ENCODE data around the gene C1orf116. TPM values are rescaled to one million over a fixed set of nuclear protein-coding genes. Genes with fewer than 3 reads are reported as not detected.
A peak's percentile ranks its signal among the peaks of the same experiment; 100 is the strongest.

C1orf116 gene
- polyA plus RNA-seq, 2 of the 4 experiments (the other 2 are of a cell fraction): 2.0 to 3.2 TPM

DNA sequence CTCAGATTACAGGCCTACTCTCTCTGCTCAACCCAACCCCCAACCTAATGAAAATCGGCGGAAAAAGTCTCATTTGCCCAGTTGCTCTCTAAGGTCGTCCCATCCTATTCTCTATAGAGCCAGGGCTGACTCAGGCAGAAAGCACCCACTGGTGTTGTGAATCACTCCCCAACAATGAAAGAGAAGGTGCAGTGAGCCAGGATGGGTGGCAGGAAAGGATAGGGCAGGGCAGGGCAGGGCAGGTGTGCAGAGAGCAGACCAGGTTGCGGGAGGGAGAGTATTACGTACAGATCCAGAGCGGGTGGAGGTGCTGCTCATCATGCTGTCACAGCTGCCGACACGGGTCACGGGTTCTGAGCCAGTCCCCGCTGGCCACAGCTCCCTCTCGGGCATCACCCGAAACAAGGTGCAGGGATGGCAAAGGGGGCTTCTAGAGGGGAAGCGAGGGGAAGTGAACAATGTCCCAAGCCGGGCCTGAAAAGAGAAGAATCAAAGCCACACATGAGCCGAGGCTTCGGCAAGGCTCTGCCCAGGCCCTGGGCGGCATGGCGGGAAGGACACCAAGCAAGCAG is 5.3 kb downstream of the C1orf116 start (continued):
- TF ChIP-seq RAD21 (conservative IDR thresholded peaks at IDR 0.05 in 1 of 2, IDR thresholded peaks at IDR 0.05 in 1 of 2) (peak; percentile 17 to 34; a peak in 2 of 5 replicates), HOXA7 (CRISPR knock-in tag; IDR thresholded peaks at IDR 0.05) (no peak), JUN (IDR thresholded peaks at IDR 0.05) (peak in 1 of 2 experiments; percentile 77; a peak in 2 of 5 replicates), SMC3 (IDR thresholded peaks at IDR 0.05) (peak; percentile 28; the same call in 1 of the 3 replicates), HOXB5 (CRISPR knock-in tag; IDR thresholded peaks at IDR 0.05) (0 out of 2 replicates have a peak, but pooled peaks have one; percentile 32), ATOH8 (CRISPR knock-in tag; IDR thresholded peaks at IDR 0.05; ENCODE audit: low read depth) (peak; percentile 12; the same call in 1 of the 2 replicates), CHD2 (IDR thresholded peaks at IDR 0.05; ENCODE audit: low read length, partially characterized antibody) (no peak), GATA3 (IDR thresholded peaks at IDR 0.05; ENCODE audit: borderline replicate concordance) (peak; percentile 88)
- TF ChIP-seq, protein P1, sequence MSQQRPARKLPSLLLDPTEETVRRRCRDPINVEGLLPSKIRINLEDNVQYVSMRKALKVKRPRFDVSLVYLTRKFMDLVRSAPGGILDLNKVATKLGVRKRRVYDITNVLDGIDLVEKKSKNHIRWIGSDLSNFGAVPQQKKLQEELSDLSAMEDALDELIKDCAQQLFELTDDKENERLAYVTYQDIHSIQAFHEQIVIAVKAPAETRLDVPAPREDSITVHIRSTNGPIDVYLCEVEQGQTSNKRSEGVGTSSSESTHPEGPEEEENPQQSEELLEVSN (IDR thresholded peaks at IDR 0.05; ENCODE audit: borderline replicate concordance, low read depth): peak; percentile 74; the same call in 1 of the 2 replicates
- TF ChIP-seq, protein P2, sequence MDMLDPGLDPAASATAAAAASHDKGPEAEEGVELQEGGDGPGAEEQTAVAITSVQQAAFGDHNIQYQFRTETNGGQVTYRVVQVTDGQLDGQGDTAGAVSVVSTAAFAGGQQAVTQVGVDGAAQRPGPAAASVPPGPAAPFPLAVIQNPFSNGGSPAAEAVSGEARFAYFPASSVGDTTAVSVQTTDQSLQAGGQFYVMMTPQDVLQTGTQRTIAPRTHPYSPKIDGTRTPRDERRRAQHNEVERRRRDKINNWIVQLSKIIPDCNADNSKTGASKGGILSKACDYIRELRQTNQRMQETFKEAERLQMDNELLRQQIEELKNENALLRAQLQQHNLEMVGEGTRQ (IDR thresholded peaks at IDR 0.05): peak; percentile 26; the same call in 1 of the 2 replicates

DNA sequence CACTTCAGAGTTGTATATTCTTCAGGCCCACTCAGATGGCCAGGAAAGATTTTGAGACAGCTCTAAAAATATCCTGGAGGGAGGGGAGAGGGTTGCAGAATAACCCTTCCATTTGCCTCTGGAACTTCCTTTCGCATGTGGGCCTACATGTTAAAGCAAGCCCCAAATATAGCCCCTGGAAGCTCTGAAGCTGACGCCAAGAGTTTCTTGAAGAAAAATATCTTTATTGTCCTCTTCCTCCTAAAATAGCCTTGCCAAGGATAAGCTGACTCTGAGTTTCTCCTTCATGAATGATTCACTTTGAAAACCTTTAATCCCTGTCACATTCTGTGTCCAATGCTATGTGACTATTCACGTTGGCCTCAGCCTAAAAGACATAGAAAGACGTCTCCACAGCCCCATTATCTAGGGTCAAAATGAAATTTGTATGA is 6.4 kb downstream of the C1orf116 start:
- peak overlapping the region; percentile 86 to 89 for H3K27ac ChIP-seq
- 13% methylated on average over 4 of the region's 4 CpGs for WGBS (ENCODE audit: missing lambda C conversion rate)
- H3K4me1 ChIP-seq: peaks cover 96% of the 10 kb centered on the region
- FAIRE-seq: no peak
- no peak for ATAC-seq
- H3K4me2 ChIP-seq: peak overlapping the region; percentile 77
- H3K9me3 ChIP-seq: no peaks in the 10 kb centered on the region
- TF ChIP-seq PBX3 (IDR thresholded peaks at IDR 0.05) (no peak), MAFK (IDR thresholded peaks at IDR 0.05; ENCODE audit: partially characterized antibody) (peak; percentile 52)
- no peak for DNase-seq (ENCODE audit: low read depth in 1 of 2, low spot score in 1 of 2)
- CTCF ChIA-PET: interaction anchor here (1.4 to 2.6 kb wide), 6 partner anchors 10 to 362 kb away, joined by 3 to 12 read pairs (median 6); no protein-coding TSS in a partner anchor
- H3K4me3 ChIP-seq: peak overlapping the region; percentile 20; the same call in 1 of the 3 replicates
- POLR2A ChIA-PET: interaction anchor here (1.5 kb wide), 1 partner anchor 27 kb away, joined by 8 read pairs; the partner anchor contains the start of gene PFKFB2

DNA sequence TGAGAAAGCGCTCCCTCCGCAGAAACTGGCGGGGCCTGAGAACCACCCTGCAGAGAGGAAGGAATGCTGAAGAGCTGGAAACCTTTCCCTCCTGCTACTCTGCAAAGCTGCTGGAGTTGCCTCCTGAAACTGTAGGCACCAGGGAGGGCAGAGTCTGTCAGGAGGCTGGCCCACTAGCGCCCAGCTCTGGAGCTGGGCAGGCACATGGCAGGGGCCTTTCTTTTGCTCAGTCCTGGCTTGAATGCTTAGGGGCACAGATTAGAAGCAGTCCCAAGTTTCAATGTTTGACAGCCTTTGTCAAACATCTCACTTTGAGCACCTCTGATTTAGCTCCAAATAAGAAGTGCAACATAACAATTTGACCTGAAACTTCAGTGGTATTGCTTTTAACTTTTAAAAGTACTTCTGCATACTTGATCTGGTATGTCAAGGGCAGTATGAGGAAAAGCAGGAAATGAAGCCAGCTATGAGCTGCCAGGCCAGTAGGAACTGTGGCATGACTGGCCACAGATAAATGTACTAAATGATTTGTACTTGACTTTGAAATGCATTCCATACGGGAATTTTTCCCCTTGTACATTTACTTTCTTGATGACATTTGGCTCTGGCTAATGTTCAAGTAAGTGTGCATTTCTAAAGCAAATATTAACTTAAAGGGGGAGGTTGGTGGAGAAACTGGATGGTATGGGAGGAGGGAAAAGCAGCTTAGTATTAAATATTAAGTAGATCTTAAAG is 7.2 kb downstream of the C1orf116 start:
- FAIRE-seq (no peak), DNase-seq (ENCODE audit: low read depth in 1 of 2, low spot score in 1 of 2) (peak in 1 of 2 experiments; percentile 78), ATAC-seq (peak; percentile 33 to 63; a peak in 5 of 6 replicates)
- CTCF ChIA-PET: interaction anchor here (1.1 to 2.6 kb wide), 8 partner anchors 11 to 323 kb away, joined by 3 to 12 read pairs (median 4); no protein-coding TSS in a partner anchor
- Histone ChIP-seq H3K9me3 (no peaks in the 10 kb centered on the region), H3K27ac (peak overlapping the region; percentile 86 to 89), H3K4me1 (peaks cover 96% of the 10 kb centered on the region), H3K4me3 (peak overlapping the region; percentile 20; the same call in 1 of the 3 replicates), H3K4me2 (peak overlapping the region; percentile 77)
- POLR2A ChIA-PET: interaction anchor here (0.6 to 1.5 kb wide), 4 partner anchors 18 to 365 kb away, joined by 3 to 8 read pairs (median 4); partner anchors contain the start of gene PFKFB2
- WGBS (ENCODE audit: missing lambda C conversion rate): 36% methylated on average over 5 of the region's 5 CpGs
- 0 out of 2 replicates have a peak, but pooled peaks have one; percentile 53 for TF ChIP-seq EHF (CRISPR knock-in tag; IDR thresholded peaks at IDR 0.05)
- TF ChIP-seq EP300 (IDR thresholded peaks at IDR 0.05): peak; percentile 28 to 69; a peak in 3 of 5 replicates
- no peak for TF ChIP-seq RCOR1 (IDR thresholded peaks at IDR 0.05; ENCODE audit: low read depth, low read length)
- TF ChIP-seq, protein P3, sequence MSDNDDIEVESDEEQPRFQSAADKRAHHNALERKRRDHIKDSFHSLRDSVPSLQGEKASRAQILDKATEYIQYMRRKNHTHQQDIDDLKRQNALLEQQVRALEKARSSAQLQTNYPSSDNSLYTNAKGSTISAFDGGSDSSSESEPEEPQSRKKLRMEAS (IDR thresholded peaks at IDR 0.05): peak; percentile 79
- no peak for TF ChIP-seq KDM1A (IDR thresholded peaks at IDR 0.05; ENCODE audit: low read depth)
- TF ChIP-seq, protein P4, sequence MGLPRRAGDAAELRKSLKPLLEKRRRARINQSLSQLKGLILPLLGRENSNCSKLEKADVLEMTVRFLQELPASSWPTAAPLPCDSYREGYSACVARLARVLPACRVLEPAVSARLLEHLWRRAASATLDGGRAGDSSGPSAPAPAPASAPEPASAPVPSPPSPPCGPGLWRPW (IDR thresholded peaks at IDR 0.05): no peak
- peak; percentile 89; the same call in 1 of the 2 replicates for TF ChIP-seq GATA3 (IDR thresholded peaks at IDR 0.05; ENCODE audit: borderline replicate concordance)
- TF ChIP-seq CHD4 (IDR thresholded peaks at IDR 0.05; ENCODE audit: borderline replicate concordance): no peak
- no peak for TF ChIP-seq TFCP2L1 (CRISPR knock-in tag; IDR thresholded peaks at IDR 0.05)
- TF ChIP-seq NR3C1 (IDR thresholded peaks at IDR 0.05): no peak
- TF ChIP-seq ZC3H11A (IDR thresholded peaks at IDR 0.05): no peak
- TF ChIP-seq FOXS1 (CRISPR knock-in tag; IDR thresholded peaks at IDR 0.05): no peak
- TF ChIP-seq NFE2L2 (conservative IDR thresholded peaks at IDR 0.05; ENCODE audit: low read length): no peak
- no peak for TF ChIP-seq POLR2AphosphoS2 (conservative IDR thresholded peaks at IDR 0.05; ENCODE audit: low read length)
- no peak for TF ChIP-seq CHD2 (IDR thresholded peaks at IDR 0.05; ENCODE audit: low read length, partially characterized antibody)
- no peak for TF ChIP-seq NPAS2 (CRISPR knock-in tag; IDR thresholded peaks at IDR 0.05; ENCODE audit: borderline replicate concordance)
- peak; percentile 49; the same call in 1 of the 2 replicates for TF ChIP-seq ZNF302 (CRISPR knock-in tag; IDR thresholded peaks at IDR 0.05)
- no peak for TF ChIP-seq SREBF2 (IDR thresholded peaks at IDR 0.05)
- TF ChIP-seq, protein P5, sequence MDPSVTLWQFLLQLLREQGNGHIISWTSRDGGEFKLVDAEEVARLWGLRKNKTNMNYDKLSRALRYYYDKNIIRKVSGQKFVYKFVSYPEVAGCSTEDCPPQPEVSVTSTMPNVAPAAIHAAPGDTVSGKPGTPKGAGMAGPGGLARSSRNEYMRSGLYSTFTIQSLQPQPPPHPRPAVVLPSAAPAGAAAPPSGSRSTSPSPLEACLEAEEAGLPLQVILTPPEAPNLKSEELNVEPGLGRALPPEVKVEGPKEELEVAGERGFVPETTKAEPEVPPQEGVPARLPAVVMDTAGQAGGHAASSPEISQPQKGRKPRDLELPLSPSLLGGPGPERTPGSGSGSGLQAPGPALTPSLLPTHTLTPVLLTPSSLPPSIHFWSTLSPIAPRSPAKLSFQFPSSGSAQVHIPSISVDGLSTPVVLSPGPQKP (IDR thresholded peaks at IDR 0.05; ENCODE audit: low read depth, low read length): no peak

All from A549 (cell line).